Measurements from ENCODE around the gene SAMD1.
"Not testable (repeated sequence)": the region's sequence is repeated elsewhere in the genome, so short reads cannot be mapped to it uniquely, and the experiment has no call there.

SAMD1 gene

GRCh38 chr19:14062558-14062855 is 28.0 kb downstream of the SAMD1 start:
- FAIRE-seq: no peak
- DNase-seq (ENCODE audit: insufficient read length, low spot score): no peak

DNA sequence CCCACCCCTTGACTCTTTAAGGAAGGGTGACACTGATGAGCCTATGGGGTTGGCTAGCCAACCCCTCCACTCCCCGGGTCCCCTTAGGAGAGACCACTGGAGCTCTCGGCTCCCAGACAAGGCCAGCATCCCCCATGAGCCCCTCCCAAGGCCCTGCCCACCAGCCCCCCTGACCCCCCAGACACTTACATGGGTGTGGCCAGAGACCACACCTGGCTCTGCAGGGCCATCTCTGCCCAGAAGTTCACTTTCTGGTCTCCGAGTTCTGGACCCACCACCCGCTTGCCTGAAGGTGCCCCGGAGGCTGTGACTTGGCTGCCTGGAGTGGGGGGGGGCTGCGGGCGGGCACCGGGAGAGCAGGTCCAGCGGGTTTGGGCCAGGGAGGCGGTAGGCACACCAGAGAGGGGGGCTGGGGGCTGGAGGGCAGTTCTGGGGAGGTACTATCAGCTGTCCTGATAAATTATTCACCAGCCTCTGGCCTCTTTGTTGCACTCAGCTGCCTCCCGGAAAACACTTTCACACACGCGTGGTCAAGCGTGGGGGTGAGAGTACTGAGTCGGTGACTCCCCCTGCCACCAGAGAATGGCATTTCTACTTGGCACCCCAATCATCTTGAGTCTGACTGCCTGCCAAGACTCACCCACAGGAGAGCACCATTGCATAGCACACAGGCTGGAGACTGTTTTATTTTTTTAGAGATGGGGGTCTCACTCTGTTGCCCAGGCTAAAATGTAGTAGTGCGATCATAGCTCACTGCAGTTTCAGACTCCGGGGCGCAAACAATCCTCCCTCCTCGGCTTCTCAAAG is 28.6 kb downstream of the SAMD1 start, which contains the start of gene PALM3:
PALM3 (minus strand) TSS at position 326 of the 807 bp plus-strand sequence; CDS start at position 230, 96 bp downstream.
- FAIRE-seq: no peak
- no peak for DNase-seq (ENCODE audit: insufficient read length, low spot score)

DNA sequence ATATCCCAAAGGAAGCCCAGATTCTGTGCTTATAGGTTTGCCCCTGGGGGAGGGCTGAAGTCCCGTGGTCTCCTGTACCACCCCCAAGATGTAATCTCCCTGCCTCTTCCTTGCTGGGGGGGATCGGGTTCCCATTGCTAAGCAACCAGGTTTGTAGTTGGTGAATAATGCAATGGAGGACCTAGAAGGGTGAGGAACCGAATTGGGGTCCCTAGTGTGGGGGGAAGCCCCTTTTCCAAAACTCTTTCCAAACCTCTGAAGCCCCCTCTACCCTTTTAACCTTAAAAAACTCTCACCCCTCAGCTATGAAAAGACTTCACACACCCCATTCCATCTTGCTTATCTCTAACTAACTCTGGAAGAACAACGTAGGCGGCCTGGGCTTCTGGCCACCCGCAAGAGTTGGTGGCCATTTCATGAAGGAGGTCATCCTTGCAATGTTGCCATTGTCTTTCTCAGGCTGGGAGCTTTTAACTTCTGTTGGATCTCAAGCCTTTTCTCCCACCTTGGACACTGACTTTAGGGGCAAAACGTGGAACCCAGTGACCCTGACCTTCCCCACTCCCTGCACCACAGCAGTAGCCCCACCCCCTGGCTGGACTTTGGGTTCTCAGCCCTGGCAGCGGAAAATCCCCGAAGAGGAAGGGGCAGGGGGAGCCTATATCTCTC is 29.3 kb downstream of the SAMD1 start:
- FAIRE-seq (no peak), DNase-seq (ENCODE audit: insufficient read length, low spot score) (no peak)

GRCh38 chr19:14059652-14060155 is 30.8 kb downstream of the SAMD1 start:
- FAIRE-seq (no peak), DNase-seq (ENCODE audit: insufficient read length, low spot score) (no peak)

DNA sequence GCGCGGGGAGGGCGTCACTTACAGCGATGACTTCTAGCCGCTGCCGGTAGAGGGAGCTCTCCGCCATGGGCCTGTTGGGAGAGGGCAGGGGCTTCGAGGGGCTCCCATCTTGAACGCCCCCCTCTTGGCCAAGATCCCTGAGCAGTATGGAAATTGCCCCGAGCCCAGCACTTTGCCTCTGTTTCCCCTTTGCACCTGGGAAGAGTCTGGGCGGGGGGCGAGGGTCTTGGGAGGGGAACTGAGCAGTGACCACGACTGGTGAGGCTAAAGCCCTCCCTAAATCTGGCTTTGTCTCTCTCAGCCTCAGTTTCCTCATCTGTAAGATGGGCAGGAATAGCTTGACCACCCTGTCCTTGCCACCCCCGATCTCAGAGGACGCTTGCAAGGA is 31.5 kb downstream of the SAMD1 start:
- DNase-seq (ENCODE audit: insufficient read length, low spot score): peak; percentile 62
- no peak for FAIRE-seq

DNA sequence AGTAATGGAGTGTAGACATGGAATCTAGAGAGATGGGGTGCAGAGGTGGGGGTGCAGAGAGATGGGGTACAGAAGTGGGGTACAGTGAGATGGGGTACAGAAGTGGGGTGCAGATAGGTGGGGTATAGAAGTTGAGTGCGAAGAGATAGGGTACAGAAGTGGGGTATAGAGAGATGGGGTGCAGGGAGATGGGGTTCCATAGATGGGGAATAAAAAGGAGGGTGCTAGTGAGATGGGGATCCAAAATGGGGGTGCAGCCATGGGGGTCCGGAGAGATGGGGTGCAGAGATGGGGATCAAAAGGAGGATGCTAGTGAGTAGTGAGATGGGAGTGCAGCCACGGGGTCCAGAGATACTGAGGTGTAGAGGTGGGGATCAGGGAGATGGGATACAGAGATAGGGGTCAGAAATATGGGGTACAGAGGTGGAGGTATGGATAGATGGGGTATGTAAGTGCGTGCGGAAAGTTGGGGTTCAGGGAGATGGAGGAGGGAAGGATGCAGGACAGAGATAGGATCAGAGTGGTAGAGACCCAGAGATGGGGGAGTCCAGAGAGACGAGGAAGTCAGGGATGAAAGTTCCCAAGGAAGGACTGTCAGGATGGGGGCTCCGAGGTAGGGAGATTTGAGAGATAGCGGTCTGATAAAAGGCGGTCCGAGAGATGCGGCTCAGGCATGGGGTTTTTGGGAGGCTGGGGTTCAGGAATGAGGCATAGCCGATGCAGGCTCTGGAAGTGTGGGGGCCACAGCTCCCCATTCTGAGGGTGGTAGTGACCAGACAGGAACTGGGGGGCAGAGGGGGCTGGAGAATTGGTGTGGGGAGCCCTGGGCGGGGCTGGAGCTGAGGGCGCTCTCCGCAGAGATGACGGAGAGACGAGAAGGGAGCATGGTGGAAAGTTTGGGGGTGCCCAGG is 32.1 kb downstream of the SAMD1 start:
- DNase-seq (ENCODE audit: insufficient read length, low spot score) (no peak), FAIRE-seq (no peak)

- no peak for FAIRE-seq
- no peak for DNase-seq (ENCODE audit: insufficient read length, low spot score)
Measured at GRCh38 chr19:14056741-14057356, 33.7 kb downstream of the SAMD1 start.

- DNase-seq (ENCODE audit: insufficient read length, low spot score): no peak
- FAIRE-seq: no peak
Measured at GRCh38 chr19:14056069-14056666, 34.4 kb downstream of the SAMD1 start.

GRCh38 chr19:14055396-14055795 is 35.2 kb downstream of the SAMD1 start:
- FAIRE-seq: no peak
- DNase-seq (ENCODE audit: insufficient read length, low spot score): no peak

GRCh38 chr19:14054721-14055120 is 35.8 kb downstream of the SAMD1 start:
- no peak for FAIRE-seq

GRCh38 chr19:14054099-14054498 is 36.5 kb downstream of the SAMD1 start:
- DNase-seq (ENCODE audit: insufficient read length, low spot score) (no peak), FAIRE-seq (no peak)

More at GRCh38 chr19:14054721-14055120, 35.8 kb downstream of the SAMD1 start:
- no peak for DNase-seq (ENCODE audit: insufficient read length, low spot score)

GRCh38 chr19:14053500-14053899 is 37.1 kb downstream of the SAMD1 start:
- no peak for DNase-seq (ENCODE audit: insufficient read length, low spot score)
- no peak for FAIRE-seq

GRCh38 chr19:14053032-14053431 is 37.5 kb downstream of the SAMD1 start:
- FAIRE-seq (no peak), DNase-seq (ENCODE audit: insufficient read length, low spot score) (no peak)

DNA sequence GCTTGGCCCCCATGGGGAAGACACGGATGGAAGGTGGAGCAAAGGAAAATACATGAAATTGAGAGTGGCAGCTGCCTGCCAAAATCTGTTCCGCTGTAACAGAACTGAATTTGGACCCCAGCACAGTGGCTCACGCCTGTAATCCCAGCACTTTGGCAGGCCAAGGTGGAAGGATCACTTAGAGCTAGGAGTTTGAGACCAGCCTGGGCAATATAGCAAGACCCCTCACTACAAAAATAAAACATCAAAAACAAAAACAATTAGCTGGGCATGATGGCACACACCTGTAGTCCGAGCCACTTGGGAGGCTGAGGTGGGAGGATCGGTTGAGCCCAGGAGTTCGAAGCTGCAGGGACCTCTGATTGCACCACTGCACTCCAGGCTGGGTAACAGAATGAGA is 38.1 kb downstream of the SAMD1 start:
- DNase-seq (ENCODE audit: insufficient read length, low spot score) (no peak), FAIRE-seq (no peak)

DNA sequence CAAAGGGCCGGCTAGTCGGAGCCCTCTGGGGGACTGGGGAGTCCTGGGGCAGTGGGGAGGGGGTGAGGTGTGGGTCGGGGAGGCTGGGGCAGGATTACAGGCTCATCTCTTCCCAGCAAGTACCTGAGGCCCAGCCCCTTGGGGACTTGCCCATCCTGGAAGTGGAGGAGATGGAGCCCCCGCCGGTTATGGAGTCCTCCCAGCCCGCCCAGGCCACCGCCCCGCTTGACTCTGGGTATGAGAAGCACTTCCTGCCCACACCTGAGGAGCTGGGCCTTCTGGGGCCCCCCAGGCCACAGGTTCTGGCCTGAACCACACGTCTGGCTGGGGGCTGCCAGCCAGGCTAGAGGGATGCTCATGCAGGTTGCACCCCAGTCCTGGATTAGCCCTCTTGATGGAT is 38.6 kb downstream of the SAMD1 start:
- DNase-seq (ENCODE audit: insufficient read length, low spot score): no peak
- no peak for FAIRE-seq

- DNase-seq (ENCODE audit: insufficient read length, low spot score); FAIRE-seq: not testable (repeated sequence)
Measured at GRCh38 chr19:14050961-14051360, 39.6 kb downstream of the SAMD1 start.

GRCh38 chr19:14050512-14050911 is 40.0 kb downstream of the SAMD1 start:
- DNase-seq (ENCODE audit: insufficient read length, low spot score): no peak
- no peak for FAIRE-seq

GRCh38 chr19:14048443-14049153 is 42.0 kb downstream of the SAMD1 start:
- DNase-seq (ENCODE audit: insufficient read length, low spot score): peak; percentile 75

DNA sequence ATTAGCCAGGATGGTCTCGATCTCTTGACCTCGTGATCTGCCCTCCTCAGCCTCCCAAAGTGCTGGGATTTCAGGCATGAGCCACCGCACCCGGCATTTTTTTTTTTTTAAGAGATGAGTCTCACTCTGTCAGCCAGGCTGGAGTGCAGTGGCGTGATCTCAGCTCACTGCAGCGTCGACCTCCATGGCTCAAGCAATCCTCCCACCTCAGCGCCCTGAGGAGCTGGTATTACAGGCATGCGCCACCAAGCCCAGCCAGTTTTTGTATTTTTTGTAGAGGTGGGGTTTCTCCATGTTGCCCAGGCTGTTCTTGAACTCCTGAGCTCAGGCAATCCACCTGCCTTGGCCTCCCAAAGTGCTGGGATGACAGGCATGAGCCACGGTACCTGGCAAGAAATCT is 42.7 kb downstream of the SAMD1 start:
- FAIRE-seq; DNase-seq (ENCODE audit: insufficient read length, low spot score): not testable (repeated sequence)

More at GRCh38 chr19:14048443-14049153, 42.0 kb downstream of the SAMD1 start:
- peak; percentile 53 for FAIRE-seq

Measured in GM19239 (cell line).